Measurements from ENCODE around the gene TOX3.
A peak's percentile ranks its signal among the peaks of the same experiment; 100 is the strongest.

TOX3 gene

GRCh38 chr16:52556083-52556482 lies 9.1 kb upstream of the TOX3 start:
- no peak overlapping the region for H3K4ac ChIP-seq (ENCODE audit: low read length)
- WGBS, 2 donors (ENCODE audit: extremely low coverage in 2 of 2, insufficient read length in 2 of 2, insufficient replicate concordance in 1 of 2) = no CpG with 5 or more reads among the region's 1 CpG
- peaks cover 3 to 4% of the 10 kb centered on the region in 2 donors for H3K9me3 ChIP-seq (replicated peaks in 1 of 2; ENCODE audit: control insufficient read depth in 2 of 2, insufficient read depth in 1 of 2, low read depth in 1 of 2, low read length in 2 of 2)
- H2BK15ac ChIP-seq (ENCODE audit: low read length) = no peak overlapping the region
- H4K91ac ChIP-seq (ENCODE audit: low read depth, low read length, poor library complexity) = no peak overlapping the region
- H3K27ac ChIP-seq (replicated peaks; ENCODE audit: low read length) = no peak overlapping the region
- H3K36me3 ChIP-seq (replicated peaks in 1 of 2; ENCODE audit: control insufficient read depth in 2 of 2, insufficient read depth in 2 of 2, low read length in 2 of 2) = no peaks in the 10 kb centered on the region
- no peak for DNase-seq (ENCODE audit: low spot score)
- no peak overlapping the region for H2BK12ac ChIP-seq (ENCODE audit: low read length)
- no peak overlapping the region for H3K4me3 ChIP-seq (ENCODE audit: low read length in 2 of 2)
- no peak overlapping the region for H3K14ac ChIP-seq (ENCODE audit: low read length)
- H3K4me2 ChIP-seq (ENCODE audit: insufficient read depth, low read length, poor library complexity, severe bottlenecking) = no peak overlapping the region
- H3K9ac ChIP-seq (ENCODE audit: low read depth, low read length, poor library complexity) = no peak overlapping the region
- H4K8ac ChIP-seq (ENCODE audit: low read depth, low read length) = no peak overlapping the region
- no peak overlapping the region for H2BK5ac ChIP-seq (ENCODE audit: low read length)
- peaks cover 4 to 26% of the 10 kb centered on the region in 2 donors for H3K4me1 ChIP-seq (ENCODE audit: control insufficient read depth in 2 of 2, insufficient read depth in 1 of 2, low read depth in 1 of 2, low read length in 2 of 2)
- H3K79me1 ChIP-seq (ENCODE audit: low read depth, low read length) = no peaks in the 10 kb centered on the region
- no peak overlapping the region for H2BK120ac ChIP-seq (ENCODE audit: low read depth, low read length)
- no peak overlapping the region for H3K23ac ChIP-seq (ENCODE audit: low read depth, low read length, poor library complexity)
- no peak overlapping the region for H2AK5ac ChIP-seq (ENCODE audit: low read depth, low read length)
- no peaks in the 10 kb centered on the region for H3K27me3 ChIP-seq (ENCODE audit: control insufficient read depth in 3 of 3, insufficient read depth in 3 of 3, low read depth in 1 of 3, low read length in 3 of 3)
- H2AFZ ChIP-seq (ENCODE audit: low read length) = no peak overlapping the region
- no peak overlapping the region for H3K18ac ChIP-seq (ENCODE audit: low read length)

DNA sequence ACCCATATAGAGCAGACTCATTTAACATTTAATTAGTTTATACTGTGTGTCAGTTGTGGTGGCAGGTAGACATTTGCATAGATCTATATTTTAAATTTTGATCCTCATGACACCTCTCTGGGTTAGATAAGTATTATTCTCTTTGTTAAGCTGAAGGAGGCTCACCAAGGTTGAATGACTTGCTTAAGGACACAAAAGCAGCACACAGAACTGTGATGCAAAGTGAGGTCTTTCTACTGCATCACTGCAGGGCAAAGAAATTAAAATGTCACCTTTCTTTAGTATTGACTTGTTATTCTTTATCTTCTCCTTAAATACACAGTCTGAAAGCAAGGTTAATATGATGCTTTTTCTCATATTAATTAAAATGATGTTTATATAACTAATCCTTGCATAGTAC lies 8.6 kb upstream of the TOX3 start:
- no peak overlapping the region for H3K14ac ChIP-seq (ENCODE audit: low read length)
- H3K9me3 ChIP-seq (replicated peaks in 1 of 2; ENCODE audit: control insufficient read depth in 2 of 2, insufficient read depth in 1 of 2, low read depth in 1 of 2, low read length in 2 of 2) = peaks cover 3 to 4% of the 10 kb centered on the region in 2 donors
- no peak overlapping the region for H2BK12ac ChIP-seq (ENCODE audit: low read length)
- H2AK5ac ChIP-seq (ENCODE audit: low read depth, low read length) = no peak overlapping the region
- no peak for DNase-seq (ENCODE audit: low spot score)
- H3K4me3 ChIP-seq (ENCODE audit: low read length in 2 of 2) = no peak overlapping the region
- H3K4me2 ChIP-seq (ENCODE audit: insufficient read depth, low read length, poor library complexity, severe bottlenecking) = no peak overlapping the region
- H3K4me1 ChIP-seq (ENCODE audit: control insufficient read depth in 2 of 2, insufficient read depth in 1 of 2, low read depth in 1 of 2, low read length in 2 of 2) = peaks cover 4 to 26% of the 10 kb centered on the region in 2 donors
- H3K18ac ChIP-seq (ENCODE audit: low read length) = no peak overlapping the region
- no peaks in the 10 kb centered on the region for H3K27me3 ChIP-seq (ENCODE audit: control insufficient read depth in 3 of 3, insufficient read depth in 3 of 3, low read depth in 1 of 3, low read length in 3 of 3)
- H2BK120ac ChIP-seq (ENCODE audit: low read depth, low read length) = no peak overlapping the region
- H3K4ac ChIP-seq (ENCODE audit: low read length) = no peak overlapping the region
- no peak overlapping the region for H3K9ac ChIP-seq (ENCODE audit: low read depth, low read length, poor library complexity)
- H3K79me1 ChIP-seq (ENCODE audit: low read depth, low read length) = no peaks in the 10 kb centered on the region
- H3K23ac ChIP-seq (ENCODE audit: low read depth, low read length, poor library complexity) = no peak overlapping the region
- H4K8ac ChIP-seq (ENCODE audit: low read depth, low read length) = no peak overlapping the region
- no peak overlapping the region for H4K91ac ChIP-seq (ENCODE audit: low read depth, low read length, poor library complexity)
- no peak overlapping the region for H2AFZ ChIP-seq (ENCODE audit: low read length)
- no peak overlapping the region for H3K27ac ChIP-seq (replicated peaks; ENCODE audit: low read length)
- H2BK15ac ChIP-seq (ENCODE audit: low read length) = no peak overlapping the region
- H3K36me3 ChIP-seq (replicated peaks in 1 of 2; ENCODE audit: control insufficient read depth in 2 of 2, insufficient read depth in 2 of 2, low read length in 2 of 2) = no peaks in the 10 kb centered on the region
- no peak overlapping the region for H2BK5ac ChIP-seq (ENCODE audit: low read length)

DNA sequence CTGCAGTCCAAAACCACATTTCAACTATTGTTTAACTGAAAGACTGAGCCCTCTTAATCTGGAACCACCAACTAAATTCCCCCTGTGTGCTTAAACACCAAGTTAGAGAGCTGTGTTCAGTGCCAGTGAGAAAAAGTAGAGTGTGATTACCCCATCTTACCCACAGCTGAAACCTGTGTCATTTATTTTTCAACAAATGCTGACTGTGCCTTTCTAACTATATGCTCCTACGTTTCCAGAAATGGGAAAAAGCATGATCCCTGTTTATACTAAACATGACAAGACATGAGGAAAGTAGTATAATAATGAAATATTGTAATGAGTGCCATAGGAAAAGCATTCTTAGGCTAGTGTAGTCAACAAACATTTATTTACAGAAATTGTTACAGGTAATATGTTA lies 7.4 kb upstream of the TOX3 start:
- no peak overlapping the region for H3K4ac ChIP-seq (ENCODE audit: low read length)
- no peaks in the 10 kb centered on the region for H3K79me1 ChIP-seq (ENCODE audit: low read depth, low read length)
- no peak overlapping the region for H2BK120ac ChIP-seq (ENCODE audit: low read depth, low read length)
- H3K9ac ChIP-seq (ENCODE audit: low read depth, low read length, poor library complexity) = no peak overlapping the region
- H2BK12ac ChIP-seq (ENCODE audit: low read length) = no peak overlapping the region
- H2BK5ac ChIP-seq (ENCODE audit: low read length) = no peak overlapping the region
- H4K91ac ChIP-seq (ENCODE audit: low read depth, low read length, poor library complexity) = no peak overlapping the region
- no peaks in the 10 kb centered on the region for H3K36me3 ChIP-seq (replicated peaks in 1 of 2; ENCODE audit: control insufficient read depth in 2 of 2, insufficient read depth in 2 of 2, low read length in 2 of 2)
- DNase-seq (ENCODE audit: low spot score) = no peak
- no peak overlapping the region for H2AFZ ChIP-seq (ENCODE audit: low read length)
- peaks cover 7 to 34% of the 10 kb centered on the region in 2 donors for H3K4me1 ChIP-seq (ENCODE audit: control insufficient read depth in 2 of 2, insufficient read depth in 1 of 2, low read depth in 1 of 2, low read length in 2 of 2)
- H2BK15ac ChIP-seq (ENCODE audit: low read length) = no peak overlapping the region
- no CpG with 5 or more reads among the region's 1 CpG for WGBS, 2 donors (ENCODE audit: extremely low coverage in 2 of 2, insufficient read length in 2 of 2, insufficient replicate concordance in 1 of 2)
- H4K8ac ChIP-seq (ENCODE audit: low read depth, low read length) = no peak overlapping the region
- H3K9me3 ChIP-seq (replicated peaks in 1 of 2; ENCODE audit: control insufficient read depth in 2 of 2, insufficient read depth in 1 of 2, low read depth in 1 of 2, low read length in 2 of 2) = peaks cover 3 to 4% of the 10 kb centered on the region in 2 donors
- no peak overlapping the region for H3K4me3 ChIP-seq (ENCODE audit: low read length in 2 of 2)
- H2AK5ac ChIP-seq (ENCODE audit: low read depth, low read length) = no peak overlapping the region
- no peak overlapping the region for H3K18ac ChIP-seq (ENCODE audit: low read length)
- no peak overlapping the region for H3K4me2 ChIP-seq (ENCODE audit: insufficient read depth, low read length, poor library complexity, severe bottlenecking)
- no peak overlapping the region for H3K23ac ChIP-seq (ENCODE audit: low read depth, low read length, poor library complexity)
- H3K27me3 ChIP-seq (ENCODE audit: control insufficient read depth in 3 of 3, insufficient read depth in 3 of 3, low read depth in 1 of 3, low read length in 3 of 3) = no peaks in the 10 kb centered on the region
- H3K14ac ChIP-seq (ENCODE audit: low read length) = no peak overlapping the region
- H3K27ac ChIP-seq (replicated peaks; ENCODE audit: low read length) = no peak overlapping the region

DNA sequence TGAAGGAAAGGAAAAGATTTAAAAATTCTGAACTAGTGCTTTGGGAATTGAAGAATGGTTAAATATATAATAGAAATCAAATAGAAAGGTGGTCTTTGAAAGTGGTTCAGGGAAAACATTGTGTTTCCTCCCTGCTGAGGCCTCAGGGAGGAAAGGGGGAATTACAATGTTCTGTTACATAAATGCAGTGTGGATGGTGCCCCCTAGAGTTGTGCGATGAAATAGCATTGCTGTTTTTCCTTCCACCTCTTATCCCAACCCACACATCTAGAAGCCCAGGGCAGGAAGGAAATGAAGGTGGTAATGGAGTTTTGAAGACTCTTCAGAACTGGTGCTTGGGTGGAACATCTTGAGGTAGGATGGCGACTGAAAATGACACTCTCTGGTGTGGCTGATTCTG lies 6.4 kb upstream of the TOX3 start:
- peak overlapping the region; percentile 11 for H3K27ac ChIP-seq (replicated peaks; ENCODE audit: low read length)
- WGBS, 2 donors (ENCODE audit: extremely low coverage in 2 of 2, insufficient read length in 2 of 2, insufficient replicate concordance in 1 of 2) = no CpG with 5 or more reads among the region's 2 CpGs
- H3K79me1 ChIP-seq (ENCODE audit: low read depth, low read length) = no peaks in the 10 kb centered on the region
- peaks cover 3 to 4% of the 10 kb centered on the region in 2 donors for H3K9me3 ChIP-seq (replicated peaks in 1 of 2; ENCODE audit: control insufficient read depth in 2 of 2, insufficient read depth in 1 of 2, low read depth in 1 of 2, low read length in 2 of 2)
- H3K4me2 ChIP-seq (ENCODE audit: insufficient read depth, low read length, poor library complexity, severe bottlenecking) = no peak overlapping the region
- no peak overlapping the region for H3K4ac ChIP-seq (ENCODE audit: low read length)
- H3K9ac ChIP-seq (ENCODE audit: low read depth, low read length, poor library complexity) = no peak overlapping the region
- H2BK15ac ChIP-seq (ENCODE audit: low read length) = no peak overlapping the region
- no peak overlapping the region for H3K23ac ChIP-seq (ENCODE audit: low read depth, low read length, poor library complexity)
- no peak for DNase-seq (ENCODE audit: low spot score)
- H2AK5ac ChIP-seq (ENCODE audit: low read depth, low read length) = no peak overlapping the region
- H3K18ac ChIP-seq (ENCODE audit: low read length) = peak overlapping the region; percentile 44
- H3K36me3 ChIP-seq (replicated peaks in 1 of 2; ENCODE audit: control insufficient read depth in 2 of 2, insufficient read depth in 2 of 2, low read length in 2 of 2) = no peaks in the 10 kb centered on the region
- no peak overlapping the region for H2AFZ ChIP-seq (ENCODE audit: low read length)
- H3K4me3 ChIP-seq (ENCODE audit: low read length in 2 of 2) = no peak overlapping the region
- no peak overlapping the region for H2BK12ac ChIP-seq (ENCODE audit: low read length)
- no peak overlapping the region for H4K8ac ChIP-seq (ENCODE audit: low read depth, low read length)
- no peak overlapping the region for H3K14ac ChIP-seq (ENCODE audit: low read length)
- no peaks in the 10 kb centered on the region for H3K27me3 ChIP-seq (ENCODE audit: control insufficient read depth in 3 of 3, insufficient read depth in 3 of 3, low read depth in 1 of 3, low read length in 3 of 3)
- no peak overlapping the region for H2BK5ac ChIP-seq (ENCODE audit: low read length)
- H3K4me1 ChIP-seq (ENCODE audit: control insufficient read depth in 2 of 2, insufficient read depth in 1 of 2, low read depth in 1 of 2, low read length in 2 of 2) = peaks cover 8 to 43% of the 10 kb centered on the region in 2 donors
- H2BK120ac ChIP-seq (ENCODE audit: low read depth, low read length) = no peak overlapping the region
- H4K91ac ChIP-seq (ENCODE audit: low read depth, low read length, poor library complexity) = no peak overlapping the region

Measured in neuronal stem cell (in vitro differentiated cells).